GM23338 (cell line): ENCODE measurements around the gene PARVB. TPM values are rescaled to one million over a fixed set of nuclear protein-coding genes. Genes with fewer than 3 reads are reported as not detected.

Experiments
- ATAC-seq: fragments of 200-7000 bp; cut with Tn5 transposase; 3 replicates; pipeline ENCODE4 v1.9.1; 2020
- DNase-seq: peaks from one replicate; pipeline ENCODE4 v3.0.0-alpha.2; 2015; ENCODE audit warnings: low spot score
- H2AFZ ChIP-seq: fragments of 200-600 bp; sonication (generic); 2 replicates; pipeline ENCODE4 v1.8.0; 2016; ENCODE audit warnings: antibody characterized with exemption, mild to moderate bottlenecking, moderate library complexity
- H3F3A ChIP-seq: fragments of 200-600 bp; sonication (generic); replicated peaks from 2 replicates; pipeline ENCODE4 v1.8.0; 2017; ENCODE audit warnings: antibody characterized with exemption, mixed run types, low read depth
- H3K27ac ChIP-seq: fragments of 200-600 bp; sonication (generic); 2 replicates; pipeline ENCODE4 v1.6.1; 2016; ENCODE audit warnings: low read depth
- H3K27me3 ChIP-seq: fragments of 200-600 bp; sonication (generic); 2 replicates; pipeline ENCODE4 v1.8.0; 2016; ENCODE audit warnings: mild to moderate bottlenecking, mixed run types, moderate library complexity; ENCODE audit not compliant: insufficient read depth
- H3K36me3 ChIP-seq: fragments of 200-600 bp; sonication (generic); 2 replicates; pipeline ENCODE4 v1.8.0; 2016; ENCODE audit warnings: mild to moderate bottlenecking; ENCODE audit not compliant: insufficient read depth
- H3K4me1 ChIP-seq: fragments of 200-600 bp; sonication (generic); 2 replicates; pipeline ENCODE4 v1.8.0; 2016; ENCODE audit warnings: mild to moderate bottlenecking, moderate library complexity; ENCODE audit not compliant: insufficient read depth
- H3K4me2 ChIP-seq: fragments of 200-600 bp; sonication (generic); 2 replicates; pipeline ENCODE4 v1.7.1; 2017; ENCODE audit warnings: mixed run types
- H3K4me3 ChIP-seq: fragments of 200-600 bp; sonication (generic); 2 replicates; pipeline ENCODE4 v1.6.1; 2016; ENCODE audit warnings: mixed run types
- H3K79me2 ChIP-seq: fragments of 200-600 bp; sonication (generic); replicated peaks from 2 replicates; pipeline ENCODE4 v1.8.0; 2017; ENCODE audit warnings: mild to moderate bottlenecking; ENCODE audit not compliant: insufficient read depth
- H3K9me2 ChIP-seq: fragments of 200-600 bp; sonication (generic); 2 replicates; pipeline ENCODE4 v1.8.0; 2017; ENCODE audit not compliant: insufficient read depth
- H4K20me1 ChIP-seq: fragments of 200-600 bp; sonication (generic); replicated peaks from 2 replicates; pipeline ENCODE4 v1.8.0; 2017; ENCODE audit warnings: mild to moderate bottlenecking; ENCODE audit not compliant: insufficient read depth
- H3K27ac Mint-ChIP-seq: 2 replicates; pipeline ENCODE4 v1.8.0; 2020; ENCODE audit warnings: inconsistent platforms, mild to moderate bottlenecking, moderate library complexity, mixed read lengths
- H3K27me3 Mint-ChIP-seq: 3 replicates; pipeline ENCODE4 v1.8.0; 2022; ENCODE audit warnings: low read depth, mild to moderate bottlenecking, moderate library complexity, mixed read lengths, inconsistent platforms; ENCODE audit not compliant: insufficient read depth, poor library complexity
- H3K36me3 Mint-ChIP-seq: 3 replicates; pipeline ENCODE4 v1.8.0; 2021; ENCODE audit warnings: low read depth, mild to moderate bottlenecking, inconsistent platforms, moderate library complexity, mixed read lengths
- H3K4me1 Mint-ChIP-seq: 3 replicates; pipeline ENCODE4 v1.8.0; 2020; ENCODE audit warnings: mild to moderate bottlenecking, inconsistent platforms, mixed read lengths
- H3K4me3 Mint-ChIP-seq: 3 replicates; pipeline ENCODE4 v1.8.0; 2021; ENCODE audit warnings: moderate library complexity, mild to moderate bottlenecking, inconsistent platforms, mixed read lengths
- H3K9me3 Mint-ChIP-seq: 3 replicates; pipeline ENCODE4 v1.8.0; 2020; ENCODE audit warnings: moderate library complexity, mild to moderate bottlenecking, inconsistent platforms, mixed read lengths
- CREB1 ChIP-seq: fragments of 250-450 bp; sonication (Bioruptor Pico); IDR thresholded peaks from 2 replicates; pipeline ENCODE4 v1.5.0; 2020; ENCODE audit warnings: low read depth, mild to moderate bottlenecking, moderate library complexity
- ETS1 ChIP-seq: IDR thresholded peaks from 2 replicates; pipeline ENCODE4 v1.6.1; 2016; ENCODE audit warnings: antibody characterized with exemption
- EZH2 ChIP-seq: fragments of 200-600 bp; sonication (generic); IDR thresholded peaks from one replicate; pipeline ENCODE4 v1.8.0; 2017; ENCODE audit warnings: antibody characterized with exemption, mild to moderate bottlenecking, low read depth; ENCODE audit not compliant: unreplicated experiment
- EZH2phosphoT487 ChIP-seq: fragments of 200-600 bp; sonication (generic); IDR thresholded peaks from one replicate; pipeline ENCODE4 v1.8.1; 2018; ENCODE audit warnings: antibody characterized with exemption; ENCODE audit not compliant: unreplicated experiment
- JUNB ChIP-seq: IDR thresholded peaks from one replicate; pipeline ENCODE4 v1.6.1; 2016; ENCODE audit warnings: antibody characterized with exemption; ENCODE audit not compliant: unreplicated experiment
- NANOG ChIP-seq: IDR thresholded peaks from 2 replicates; pipeline ENCODE4 v1.6.1; 2016; ENCODE audit warnings: antibody characterized with exemption, borderline replicate concordance
- POLR2AphosphoS5 ChIP-seq: IDR thresholded peaks from 2 replicates; pipeline ENCODE4 v1.6.1; 2016; ENCODE audit warnings: antibody characterized with exemption, low read depth
- REST ChIP-seq: IDR thresholded peaks from one replicate; pipeline ENCODE4 v1.6.1; 2018; ENCODE audit warnings: antibody characterized with exemption; ENCODE audit not compliant: unreplicated experiment
- STAT1 ChIP-seq: IDR thresholded peaks from one replicate; pipeline ENCODE4 v1.6.1; 2016; ENCODE audit warnings: antibody characterized with exemption; ENCODE audit not compliant: unreplicated experiment
- ZNF114 ChIP-seq: fragments of 250-450 bp; sonication (Bioruptor Pico); IDR thresholded peaks from 2 replicates; pipeline ENCODE4 v1.5.0; 2020; ENCODE audit warnings: mild to moderate bottlenecking, moderate library complexity
- ZNF331 ChIP-seq: fragments of 250-450 bp; sonication (Bioruptor Pico); IDR thresholded peaks from 2 replicates; pipeline ENCODE4 v1.5.0; 2020; ENCODE audit warnings: low read depth, mild to moderate bottlenecking, moderate library complexity
- ZNF462 ChIP-seq: fragments of 250-450 bp; sonication (Bioruptor Pico); IDR thresholded peaks from 2 replicates; pipeline ENCODE4 v1.5.0; 2020; ENCODE audit warnings: mild to moderate bottlenecking, moderate library complexity
- polyA plus RNA-seq: library from polyadenylated mRNA; unstranded; fragments of >200 nt; fragmentation: Nextera tagmentation; extraction: Ambion mirVana; gene quantifications from 2 replicates; pipeline ENCODE4 v1.2.1, GENCODE V29; 2016
- total RNA-seq: library from RNA; depleted of rRNA; stranded (reverse); fragments of >200 nt; shearing (Covaris generic); gene quantifications from 2 replicates; pipeline ENCODE4 v1.2.3, GENCODE V29; 2014
- TF ChIP-seq, protein P1 (sequence below), 2 experiments: fragments of 200-600 bp in 1 of 2; sonication (generic) in 1 of 2; conservative IDR thresholded peaks; 2 replicates each; pipeline versions ENCODE4 v1.5.1 to v1.6.1; 2016 to 2017; ENCODE audit warnings: antibody characterized with exemption in 2 of 2, low read depth in 2 of 2, mild to moderate bottlenecking in 2 of 2, moderate library complexity in 1 of 2

The PARVB gene
- total and polyA plus RNA-seq, 2 experiments from 2014 or later, result 4.3 to 7.7 TPM

GRCh38 chr22:44088976-44089570 is 65.0 kb downstream of the PARVB start:
- no peak overlapping the region for H2AFZ ChIP-seq
- H4K20me1 ChIP-seq, result no peaks in the 10 kb centered on the region
- Mint-ChIP-seq H3K27ac (no peak overlapping the region), H3K4me1 (peaks cover 13% of the 10 kb centered on the region), H3K36me3 (peaks cover 2% of the 10 kb centered on the region; the same call in 1 of the 3 replicates), H3K27me3 (peaks cover 5% of the 10 kb centered on the region), H3K9me3 (no peaks in the 10 kb centered on the region), H3K4me3 (no peak overlapping the region)
- no peaks in the 10 kb centered on the region for H3K36me3 ChIP-seq
- no peaks in the 10 kb centered on the region for H3K27me3 ChIP-seq
- no peaks in the 10 kb centered on the region for H3F3A ChIP-seq
- H3K27ac ChIP-seq, result no peak overlapping the region
- H3K79me2 ChIP-seq, result no peaks in the 10 kb centered on the region
- no peak overlapping the region for H3K4me3 ChIP-seq
- H3K4me2 ChIP-seq, result no peak overlapping the region
- no peak for DNase-seq
- H3K9me2 ChIP-seq, result no peaks in the 10 kb centered on the region
- ATAC-seq, result no peak
- TF ChIP-seq ETS1, result no peak
- TF ChIP-seq, protein P1, sequence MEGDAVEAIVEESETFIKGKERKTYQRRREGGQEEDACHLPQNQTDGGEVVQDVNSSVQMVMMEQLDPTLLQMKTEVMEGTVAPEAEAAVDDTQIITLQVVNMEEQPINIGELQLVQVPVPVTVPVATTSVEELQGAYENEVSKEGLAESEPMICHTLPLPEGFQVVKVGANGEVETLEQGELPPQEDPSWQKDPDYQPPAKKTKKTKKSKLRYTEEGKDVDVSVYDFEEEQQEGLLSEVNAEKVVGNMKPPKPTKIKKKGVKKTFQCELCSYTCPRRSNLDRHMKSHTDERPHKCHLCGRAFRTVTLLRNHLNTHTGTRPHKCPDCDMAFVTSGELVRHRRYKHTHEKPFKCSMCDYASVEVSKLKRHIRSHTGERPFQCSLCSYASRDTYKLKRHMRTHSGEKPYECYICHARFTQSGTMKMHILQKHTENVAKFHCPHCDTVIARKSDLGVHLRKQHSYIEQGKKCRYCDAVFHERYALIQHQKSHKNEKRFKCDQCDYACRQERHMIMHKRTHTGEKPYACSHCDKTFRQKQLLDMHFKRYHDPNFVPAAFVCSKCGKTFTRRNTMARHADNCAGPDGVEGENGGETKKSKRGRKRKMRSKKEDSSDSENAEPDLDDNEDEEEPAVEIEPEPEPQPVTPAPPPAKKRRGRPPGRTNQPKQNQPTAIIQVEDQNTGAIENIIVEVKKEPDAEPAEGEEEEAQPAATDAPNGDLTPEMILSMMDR (conservative IDR thresholded peaks at IDR 0.05; ENCODE audit: low read depth in 2 of 2), result no peak
- no peak for TF ChIP-seq REST
- TF ChIP-seq POLR2AphosphoS5, result no peak
- TF ChIP-seq EZH2, result no peak
- TF ChIP-seq STAT1, result no peak
- TF ChIP-seq CREB1 (CRISPR knock-in tag), result no peak
- TF ChIP-seq ZNF331 (CRISPR knock-in tag), result no peak
- no peak for TF ChIP-seq ZNF114
- TF ChIP-seq ZNF462, result no peak
- TF ChIP-seq JUNB, result no peak
- TF ChIP-seq EZH2phosphoT487, result no peak
- no peak for TF ChIP-seq NANOG
- no peaks in the 10 kb centered on the region for H3K4me1 ChIP-seq
